ENCODE data around the gene TTYH1.

DNA sequence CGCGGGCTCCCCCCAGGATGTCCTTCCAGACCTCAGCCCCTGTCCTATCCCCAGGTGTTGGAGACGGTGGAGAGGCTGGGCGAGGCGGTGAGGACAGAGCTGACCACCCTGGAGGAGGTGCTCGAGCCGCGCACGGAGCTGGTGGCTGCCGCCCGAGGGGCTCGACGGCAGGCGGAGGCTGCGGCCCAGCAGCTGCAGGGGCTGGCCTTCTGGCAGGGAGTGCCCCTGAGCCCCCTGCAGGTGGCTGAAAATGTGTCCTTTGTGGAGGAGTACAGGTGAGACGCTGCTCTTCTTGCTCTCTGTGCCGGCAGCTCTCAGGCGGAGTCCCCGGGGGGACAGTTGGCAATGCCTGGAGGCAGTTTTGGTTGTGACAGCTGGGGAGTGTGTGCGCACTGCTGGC lies 6.9 kb downstream of the TTYH1 start:
- TF ChIP-seq, protein P1, sequence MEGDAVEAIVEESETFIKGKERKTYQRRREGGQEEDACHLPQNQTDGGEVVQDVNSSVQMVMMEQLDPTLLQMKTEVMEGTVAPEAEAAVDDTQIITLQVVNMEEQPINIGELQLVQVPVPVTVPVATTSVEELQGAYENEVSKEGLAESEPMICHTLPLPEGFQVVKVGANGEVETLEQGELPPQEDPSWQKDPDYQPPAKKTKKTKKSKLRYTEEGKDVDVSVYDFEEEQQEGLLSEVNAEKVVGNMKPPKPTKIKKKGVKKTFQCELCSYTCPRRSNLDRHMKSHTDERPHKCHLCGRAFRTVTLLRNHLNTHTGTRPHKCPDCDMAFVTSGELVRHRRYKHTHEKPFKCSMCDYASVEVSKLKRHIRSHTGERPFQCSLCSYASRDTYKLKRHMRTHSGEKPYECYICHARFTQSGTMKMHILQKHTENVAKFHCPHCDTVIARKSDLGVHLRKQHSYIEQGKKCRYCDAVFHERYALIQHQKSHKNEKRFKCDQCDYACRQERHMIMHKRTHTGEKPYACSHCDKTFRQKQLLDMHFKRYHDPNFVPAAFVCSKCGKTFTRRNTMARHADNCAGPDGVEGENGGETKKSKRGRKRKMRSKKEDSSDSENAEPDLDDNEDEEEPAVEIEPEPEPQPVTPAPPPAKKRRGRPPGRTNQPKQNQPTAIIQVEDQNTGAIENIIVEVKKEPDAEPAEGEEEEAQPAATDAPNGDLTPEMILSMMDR (conservative IDR thresholded peaks at IDR 0.05; ENCODE audit: low read length) = no peak
- TF ChIP-seq EZH2phosphoT487 (IDR thresholded peaks at IDR 0.05; ENCODE audit: borderline replicate concordance) = no peak

All from Loucy (cell line).